Osteoblast (primary cell): ENCODE data around the gene SPECC1. TPM values are rescaled to one million over a fixed set of nuclear protein-coding genes. Genes with fewer than 3 reads are reported as not detected.
A peak's percentile ranks its signal among the peaks of the same experiment; 100 is the strongest.
"Not testable (repeated sequence)": the region's sequence is repeated elsewhere in the genome, so short reads cannot be mapped to it uniquely, and the experiment has no call there.

ENCODE experiments used
- DNase-seq: peaks from one replicate; pipeline ENCODE4 v3.0.0; 2011; ENCODE audit warnings: low spot score, mixed read lengths; ENCODE audit not compliant: insufficient read length; ENCODE audit errors: missing footprints
- H2AFZ ChIP-seq: 2 replicates; pipeline ENCODE4 v1.6.0; 2011; ENCODE audit warnings: mild to moderate bottlenecking, low read length
- H3K27ac ChIP-seq: 2 replicates; pipeline ENCODE4 v1.5.1; 2011; ENCODE audit warnings: mild to moderate bottlenecking, low read depth, low read length, moderate library complexity
- H3K27me3 ChIP-seq: 2 replicates; pipeline ENCODE4 v1.6.0; 2012; ENCODE audit warnings: mild to moderate bottlenecking, control low read depth, inconsistent platforms, low read length, moderate library complexity; ENCODE audit not compliant: insufficient read depth
- H3K36me3 ChIP-seq: 2 replicates; pipeline ENCODE4 v1.5.1; 2011; ENCODE audit warnings: mild to moderate bottlenecking, low read length, control low read depth, moderate library complexity; ENCODE audit not compliant: insufficient read depth
- H3K4me1 ChIP-seq: 2 replicates; pipeline ENCODE4 v1.5.1; 2011; ENCODE audit warnings: mild to moderate bottlenecking, low read length, control low read depth, moderate library complexity; ENCODE audit not compliant: insufficient read depth
- H3K4me2 ChIP-seq: 2 replicates; pipeline ENCODE4 v1.6.0; 2011; ENCODE audit warnings: mild to moderate bottlenecking, low read length; ENCODE audit not compliant: insufficient read depth
- H3K4me3 ChIP-seq: fragments of 200-600 bp; sonication (generic); 3 replicates; pipeline ENCODE4 v1.5.1; 2012; ENCODE audit warnings: mild to moderate bottlenecking, low read length, inconsistent platforms; ENCODE audit not compliant: insufficient read depth
- H3K79me2 ChIP-seq: 2 replicates; pipeline ENCODE4 v1.6.0; 2012; ENCODE audit warnings: mild to moderate bottlenecking, low read length, control low read depth, inconsistent platforms; ENCODE audit not compliant: insufficient read depth
- H3K9me3 ChIP-seq: 2 replicates; pipeline ENCODE4 v1.5.1; 2011; ENCODE audit warnings: low read depth, low read length, control low read depth
- H4K20me1 ChIP-seq: 2 replicates; pipeline ENCODE4 v1.6.0; 2012; ENCODE audit warnings: mild to moderate bottlenecking, low read length, control low read depth; ENCODE audit not compliant: insufficient read depth
- CTCF ChIP-seq: IDR thresholded peaks from 2 replicates; pipeline ENCODE4 v1.5.1; 2011; ENCODE audit warnings: mild to moderate bottlenecking, low read depth, low read length, moderate library complexity; ENCODE audit errors: extremely low read depth
- total RNA-seq: library from RNA; depleted of rRNA; stranded (reverse); fragments of >200 nt; gene quantifications from 2 replicates; pipeline ENCODE4 v1.2.3, GENCODE V29; 2012

Gene SPECC1
- total RNA-seq, 1 donor = 155 TPM

- Histone ChIP-seq H3K4me3 (no peak overlapping the region), H3K9me3 (no peaks in the 10 kb centered on the region), H3K27ac (no peak overlapping the region), H4K20me1 (no peaks in the 10 kb centered on the region), H3K4me2 (no peak overlapping the region), H3K79me2 (no peaks in the 10 kb centered on the region), H2AFZ (no peak overlapping the region), H3K36me3 (no peaks in the 10 kb centered on the region), H3K4me1 (no peaks in the 10 kb centered on the region), H3K27me3 (peaks cover 43% of the 10 kb centered on the region)
- DNase-seq = peak; percentile 71
- no peak for TF ChIP-seq CTCF
Observed at GRCh38 chr17:20103454-20104446, 94.6 kb downstream of the SPECC1 start.

GRCh38 chr17:20105539-20106280, 96.6 kb downstream of the SPECC1 start:
- Histone ChIP-seq H3K4me2 (no peak overlapping the region), H3K9me3 (no peaks in the 10 kb centered on the region), H3K36me3 (no peaks in the 10 kb centered on the region), H4K20me1 (no peaks in the 10 kb centered on the region), H2AFZ (no peak overlapping the region), H3K4me1 (no peaks in the 10 kb centered on the region), H3K27me3 (peaks cover 54% of the 10 kb centered on the region), H3K27ac (no peak overlapping the region), H3K79me2 (no peaks in the 10 kb centered on the region), H3K4me3 (no peak overlapping the region)
- TF ChIP-seq CTCF = no peak
- no peak for DNase-seq

GRCh38 chr17:20106446-20106845, 97.3 kb downstream of the SPECC1 start:
- H3K4me1 ChIP-seq, H4K20me1 ChIP-seq, H2AFZ ChIP-seq, H3K27ac ChIP-seq, H3K9me3 ChIP-seq, H3K4me3 ChIP-seq, H3K79me2 ChIP-seq, DNase-seq, H3K36me3 ChIP-seq, H3K4me2 ChIP-seq: not testable (repeated sequence)
- H3K27me3 ChIP-seq = peaks cover 54% of the 10 kb centered on the region

GRCh38 chr17:20109076-20109475, 99.9 kb downstream of the SPECC1 start:
- H3K9me3 ChIP-seq = no peaks in the 10 kb centered on the region
- no peak overlapping the region for H2AFZ ChIP-seq
- H3K79me2 ChIP-seq = no peaks in the 10 kb centered on the region
- no peak overlapping the region for H3K4me3 ChIP-seq
- no peaks in the 10 kb centered on the region for H3K4me1 ChIP-seq
- peaks cover 44% of the 10 kb centered on the region for H3K27me3 ChIP-seq
- DNase-seq = no peak
- no peaks in the 10 kb centered on the region for H4K20me1 ChIP-seq
- H3K27ac ChIP-seq = no peak overlapping the region
- no peak overlapping the region for H3K4me2 ChIP-seq
- no peak for TF ChIP-seq CTCF
- no peaks in the 10 kb centered on the region for H3K36me3 ChIP-seq
